Sigmoid colon (tissue), 7 donors: ENCODE measurements around the gene GNG13. TPM values are rescaled to one million over a fixed set of nuclear protein-coding genes. Genes with fewer than 3 reads are reported as not detected.

Experiments
- DNase-seq: peaks from one replicate; pipeline ENCODE4 v3.0.0-alpha.2; 2019
- H3K27ac ChIP-seq, 4 donors: fragments of 200-600 bp; sonication (generic); one replicate each; pipeline ENCODE4 v1.5.1; 2016 to 2019; ENCODE audit warnings: mild to moderate bottlenecking in 1 of 4
- H3K27me3 ChIP-seq, 3 donors: fragments of 200-600 bp; sonication (generic); one replicate each; pipeline ENCODE4 v1.5.1; 2019; ENCODE audit warnings: mild to moderate bottlenecking in 1 of 3
- H3K36me3 ChIP-seq, 4 donors: fragments of 200-600 bp; sonication (generic); one replicate each; pipeline ENCODE4 v1.5.1; 2016 to 2019
- H3K4me1 ChIP-seq, 4 donors: fragments of 200-600 bp; sonication (generic); one replicate each; pipeline ENCODE4 v1.5.1; 2017 to 2019
- H3K4me3 ChIP-seq, 4 donors: fragments of 200-600 bp; sonication (generic); one replicate each; pipeline ENCODE4 v1.5.1; 2017 to 2019; ENCODE audit warnings: mild to moderate bottlenecking in 2 of 4, moderate library complexity in 1 of 4
- H3K9me3 ChIP-seq, 4 donors: fragments of 200-600 bp in 3 of 4; sonication (generic) in 3 of 4; one replicate each; pipeline versions ENCODE4 v1.5.1 to v1.6.1; 2013 to 2019
- EP300 ChIP-seq, 4 donors: sonication (generic); formaldehyde crosslinking; IDR thresholded peaks; one replicate each; pipeline ENCODE4 v1.6.1; 2017; ENCODE audit warnings: antibody characterized with exemption in 4 of 4
- POLR2A ChIP-seq, 2 donors: fragments of 450-650 bp; IDR thresholded peaks; one replicate each; pipeline ENCODE4 v1.6.1; 2016; ENCODE audit warnings: antibody characterized with exemption in 2 of 2, mild to moderate bottlenecking in 2 of 2, moderate library complexity in 2 of 2
- POLR2AphosphoS5 ChIP-seq, 4 donors: sonication (generic); formaldehyde crosslinking; IDR thresholded peaks; one replicate each; pipeline ENCODE4 v1.6.1; 2017; ENCODE audit warnings: antibody characterized with exemption in 4 of 4
- WGBS, 2 donors: extraction: QIAGEN DNeasy Blood & Tissue Kit; methylation state at CpG; one replicate each; pipeline ENCODE4 v1.1.7; 2013; 5-methylcytosine and 5-hydroxymethylcytosine counted together
- intact Hi-C: fragments of 100-400 bp; cut with DNase I; formaldehyde crosslinking; loops from one replicate; pipeline ENCODE4 v1.15.1; 2023
- polyA plus RNA-seq, 3 donors: library from polyadenylated mRNA; stranded (reverse); fragments of 200-250 nt; gene quantifications; one replicate each; pipeline ENCODE4 v1.2.3, GENCODE V29; 2013
- total RNA-seq, 4 donors: library from RNA; depleted of rRNA; stranded (reverse); fragments of >200 nt; gene quantifications; one replicate each; pipeline ENCODE4 v1.1.0, GENCODE V29; 2016
- TF ChIP-seq, protein P1 (sequence below), 4 experiments: fragments of 450-650 bp in 3 of 4; fragments of 200-600 bp in 1 of 4; IDR thresholded peaks; one replicate each; pipeline ENCODE4 v1.5.1; 2016 to 2019; ENCODE audit warnings: antibody characterized with exemption in 4 of 4, mild to moderate bottlenecking in 3 of 4, moderate library complexity in 2 of 4
- donor health status: healthy with polysubstance abuse.
- donor health status: Bipolar disorder and iron deficiency.
- donor health status: healthy.

Gene GNG13
- total and polyA plus RNA-seq, 7 donors = 0.47 to 1.2 (median 0.92) TPM; not detected in 4

DNA sequence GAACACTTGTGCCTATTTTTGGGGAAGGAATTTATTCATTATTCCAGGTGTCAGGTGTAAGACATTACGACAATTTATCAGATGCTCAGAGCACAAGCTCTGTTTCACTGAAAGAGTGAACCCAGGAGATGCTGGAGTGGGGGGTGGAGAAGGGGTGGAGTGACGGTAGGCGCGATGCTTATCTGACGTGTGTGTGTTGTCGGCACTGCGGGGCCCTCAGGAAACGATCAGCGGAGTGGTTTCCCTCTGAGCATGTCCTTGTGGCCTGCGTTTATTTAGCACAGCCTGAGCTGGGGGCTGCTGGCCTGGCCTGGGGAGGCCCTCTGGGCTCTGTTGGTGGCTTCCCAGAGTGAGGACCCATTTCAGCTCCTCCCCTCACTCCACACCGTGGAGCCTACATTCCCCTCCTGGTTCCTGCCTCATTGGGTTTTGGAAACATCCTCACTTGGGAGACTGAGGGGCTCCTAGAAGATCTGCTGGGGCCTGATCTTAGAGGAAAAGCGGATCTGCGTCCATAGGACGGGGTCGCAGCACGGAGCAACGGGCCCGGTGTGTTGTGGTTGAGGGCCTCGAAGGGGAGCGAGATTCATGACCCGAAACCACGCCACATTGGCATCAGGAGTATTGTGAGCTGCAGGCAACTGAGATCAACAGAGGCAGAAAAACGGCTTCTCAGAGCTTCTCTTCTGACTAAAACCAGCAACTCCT lies 19.0 kb upstream of the GNG13 start:
- TF ChIP-seq POLR2AphosphoS5 (IDR thresholded peaks at IDR 0.05) = no peak
- no peak for TF ChIP-seq EP300 (IDR thresholded peaks at IDR 0.05)
- TF ChIP-seq POLR2A (IDR thresholded peaks at IDR 0.05) = no peak
- TF ChIP-seq, protein P1, sequence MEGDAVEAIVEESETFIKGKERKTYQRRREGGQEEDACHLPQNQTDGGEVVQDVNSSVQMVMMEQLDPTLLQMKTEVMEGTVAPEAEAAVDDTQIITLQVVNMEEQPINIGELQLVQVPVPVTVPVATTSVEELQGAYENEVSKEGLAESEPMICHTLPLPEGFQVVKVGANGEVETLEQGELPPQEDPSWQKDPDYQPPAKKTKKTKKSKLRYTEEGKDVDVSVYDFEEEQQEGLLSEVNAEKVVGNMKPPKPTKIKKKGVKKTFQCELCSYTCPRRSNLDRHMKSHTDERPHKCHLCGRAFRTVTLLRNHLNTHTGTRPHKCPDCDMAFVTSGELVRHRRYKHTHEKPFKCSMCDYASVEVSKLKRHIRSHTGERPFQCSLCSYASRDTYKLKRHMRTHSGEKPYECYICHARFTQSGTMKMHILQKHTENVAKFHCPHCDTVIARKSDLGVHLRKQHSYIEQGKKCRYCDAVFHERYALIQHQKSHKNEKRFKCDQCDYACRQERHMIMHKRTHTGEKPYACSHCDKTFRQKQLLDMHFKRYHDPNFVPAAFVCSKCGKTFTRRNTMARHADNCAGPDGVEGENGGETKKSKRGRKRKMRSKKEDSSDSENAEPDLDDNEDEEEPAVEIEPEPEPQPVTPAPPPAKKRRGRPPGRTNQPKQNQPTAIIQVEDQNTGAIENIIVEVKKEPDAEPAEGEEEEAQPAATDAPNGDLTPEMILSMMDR (IDR thresholded peaks at IDR 0.05) = no peak
- Histone ChIP-seq H3K27me3 (peaks cover 20 to 95% (median 47%) of the 10 kb centered on the region in 3 donors), H3K36me3 (no peaks in the 10 kb centered on the region), H3K4me1 (peaks cover 0 to 6% (median 3%) of the 10 kb centered on the region in 4 donors), H3K27ac (no peak overlapping the region), H3K4me3 (no peak overlapping the region), H3K9me3 (no peaks in the 10 kb centered on the region)
- intact Hi-C loops = no loop called here
- WGBS, 2 donors = 42 to 65% methylated on average over 23 of the region's 23 CpGs
- no peak for DNase-seq

DNA sequence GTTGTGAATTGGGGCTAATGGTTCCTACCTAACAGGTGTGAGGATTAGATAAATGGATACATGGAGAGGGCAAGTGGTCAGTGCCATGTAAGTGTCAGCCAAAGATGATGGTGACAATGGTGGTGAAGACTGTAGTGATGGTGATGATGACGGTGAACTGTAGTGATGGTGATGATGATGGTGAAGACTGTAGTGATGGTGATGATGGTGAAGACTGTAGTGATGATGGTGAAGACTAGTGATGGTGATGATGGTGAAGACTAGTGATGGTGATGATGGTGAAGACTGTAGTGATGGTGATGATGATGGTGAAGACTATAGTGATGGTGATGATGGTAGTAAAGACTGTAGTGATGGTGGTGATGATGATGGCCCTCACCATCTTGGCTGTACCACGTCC lies 18.1 kb upstream of the GNG13 start:
- Histone ChIP-seq H3K9me3 (no peaks in the 10 kb centered on the region), H3K36me3 (no peaks in the 10 kb centered on the region), H3K27ac (no peak overlapping the region), H3K4me1 (peaks cover 0 to 10% (median 6%) of the 10 kb centered on the region in 4 donors), H3K4me3 (no peak overlapping the region), H3K27me3 (peaks cover 25 to 95% (median 54%) of the 10 kb centered on the region in 3 donors)
- WGBS, 2 donors = 78 to 93% methylated on average over 2 of the region's 2 CpGs
- no peak for DNase-seq
- intact Hi-C loops = no loop called here
- TF ChIP-seq POLR2A (IDR thresholded peaks at IDR 0.05) (no peak), POLR2AphosphoS5 (IDR thresholded peaks at IDR 0.05) (no peak), EP300 (IDR thresholded peaks at IDR 0.05) (no peak)
- TF ChIP-seq, protein P1 (IDR thresholded peaks at IDR 0.05) = no peak

DNA sequence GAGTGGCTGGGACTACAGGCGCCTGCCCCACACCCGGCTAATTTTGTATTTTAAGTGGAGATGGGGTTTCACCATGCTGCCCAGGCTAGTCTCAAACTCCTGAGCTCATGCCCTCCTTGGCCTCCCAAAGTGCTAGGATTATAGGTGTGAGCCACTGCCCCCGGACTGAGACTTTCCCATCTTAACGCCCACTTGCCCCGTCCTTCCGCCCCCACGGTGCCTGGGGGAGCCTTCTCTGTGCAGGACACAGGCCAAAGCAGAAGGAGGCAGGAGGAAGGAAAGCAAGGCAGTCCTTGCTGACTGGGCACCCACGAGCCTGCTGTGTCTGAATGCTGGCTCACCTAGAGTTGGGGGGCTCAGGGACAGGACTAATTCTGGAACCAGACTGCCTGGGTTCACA lies 17.6 kb upstream of the GNG13 start:
- no peak overlapping the region for H3K27ac ChIP-seq
- 78 to 87% methylated on average over 8 of the region's 8 CpGs for WGBS, 2 donors
- no peaks in the 10 kb centered on the region for H3K9me3 ChIP-seq
- DNase-seq = no peak
- H3K27me3 ChIP-seq = peaks cover 30 to 95% (median 58%) of the 10 kb centered on the region in 3 donors
- H3K36me3 ChIP-seq = no peaks in the 10 kb centered on the region
- H3K4me1 ChIP-seq = peaks cover 0 to 15% (median 11%) of the 10 kb centered on the region in 4 donors
- TF ChIP-seq, protein P1 (IDR thresholded peaks at IDR 0.05) = no peak
- TF ChIP-seq POLR2A (IDR thresholded peaks at IDR 0.05) (no peak), EP300 (IDR thresholded peaks at IDR 0.05) (no peak), POLR2AphosphoS5 (IDR thresholded peaks at IDR 0.05) (no peak)
- no peak overlapping the region for H3K4me3 ChIP-seq
- intact Hi-C loops = no loop called here

DNA sequence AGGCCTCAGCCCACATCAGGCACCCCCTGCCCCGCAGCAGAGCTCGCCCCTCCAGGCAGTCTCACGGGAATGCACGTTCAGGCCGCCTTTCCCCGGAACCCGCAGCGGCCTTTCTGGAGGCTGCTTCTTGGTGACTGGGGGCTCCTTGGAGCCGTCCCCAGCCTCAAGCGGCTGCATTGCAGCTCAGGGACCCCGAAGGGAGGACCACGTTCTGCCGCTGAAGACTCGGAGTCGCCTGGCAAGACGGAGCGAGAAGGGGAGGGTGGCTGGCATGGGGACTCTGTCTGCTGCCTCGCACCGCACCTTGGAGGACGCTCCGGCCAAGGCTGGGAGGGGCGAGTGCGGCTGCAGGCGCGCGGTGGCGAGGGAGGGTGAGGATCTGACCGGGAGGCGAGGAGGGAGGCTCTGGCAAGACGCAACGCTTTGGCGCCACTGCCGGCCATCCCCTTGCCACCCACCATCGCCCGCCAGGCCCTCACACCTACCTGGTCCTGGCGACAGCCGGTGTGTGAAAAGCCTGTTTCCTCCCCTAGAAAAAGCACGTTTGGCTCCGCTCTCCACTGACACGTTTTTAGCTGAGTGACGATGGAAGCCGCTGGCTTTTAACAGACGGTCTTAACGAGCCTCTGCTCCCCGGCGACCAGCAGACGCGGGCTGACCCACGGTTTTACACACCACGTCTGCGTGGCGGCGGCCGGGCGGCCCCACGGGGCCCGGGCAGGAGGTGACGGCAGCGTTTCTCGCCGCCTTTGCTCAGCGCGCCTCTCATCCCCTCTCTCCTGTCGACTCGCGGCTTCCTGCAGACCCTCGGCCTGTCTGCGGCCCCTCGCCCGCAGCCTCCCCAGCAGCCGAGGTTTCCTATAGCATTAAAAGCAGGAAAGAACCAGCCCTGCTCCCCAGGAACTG lies 16.7 kb upstream of the GNG13 start:
- no peak overlapping the region for H3K27ac ChIP-seq
- DNase-seq = no peak
- no peak overlapping the region for H3K4me3 ChIP-seq
- H3K36me3 ChIP-seq = no peaks in the 10 kb centered on the region
- peaks cover 0 to 16% (median 12%) of the 10 kb centered on the region in 4 donors for H3K4me1 ChIP-seq
- intact Hi-C loops = no loop called here
- H3K27me3 ChIP-seq = peaks cover 35 to 97% (median 63%) of the 10 kb centered on the region in 3 donors
- no peak for TF ChIP-seq POLR2AphosphoS5 (IDR thresholded peaks at IDR 0.05)
- no peak for TF ChIP-seq POLR2A (IDR thresholded peaks at IDR 0.05)
- TF ChIP-seq, protein P1 (IDR thresholded peaks at IDR 0.05) = no peak
- no peak for TF ChIP-seq EP300 (IDR thresholded peaks at IDR 0.05)
- H3K9me3 ChIP-seq = no peaks in the 10 kb centered on the region
- 56 to 68% methylated on average over 71 of the region's 71 CpGs for WGBS, 2 donors
